Activated CD8-positive, alpha-beta memory T cell treated with anti-CD3 and anti-CD28 coated beads for 1 hour (primary cell): Measurements from ENCODE around the gene RRP8.
A peak's percentile ranks its signal among the peaks of the same experiment; 100 is the strongest.

Source experiments
- DNase-seq, 2 donors: peaks; one replicate each; pipeline ENCODE4 v3.0.0-alpha.2; 2020; ENCODE audit warnings: low read depth in 1 of 2; ENCODE audit errors: extremely low read depth in 1 of 2

The RRP8 gene

DNA sequence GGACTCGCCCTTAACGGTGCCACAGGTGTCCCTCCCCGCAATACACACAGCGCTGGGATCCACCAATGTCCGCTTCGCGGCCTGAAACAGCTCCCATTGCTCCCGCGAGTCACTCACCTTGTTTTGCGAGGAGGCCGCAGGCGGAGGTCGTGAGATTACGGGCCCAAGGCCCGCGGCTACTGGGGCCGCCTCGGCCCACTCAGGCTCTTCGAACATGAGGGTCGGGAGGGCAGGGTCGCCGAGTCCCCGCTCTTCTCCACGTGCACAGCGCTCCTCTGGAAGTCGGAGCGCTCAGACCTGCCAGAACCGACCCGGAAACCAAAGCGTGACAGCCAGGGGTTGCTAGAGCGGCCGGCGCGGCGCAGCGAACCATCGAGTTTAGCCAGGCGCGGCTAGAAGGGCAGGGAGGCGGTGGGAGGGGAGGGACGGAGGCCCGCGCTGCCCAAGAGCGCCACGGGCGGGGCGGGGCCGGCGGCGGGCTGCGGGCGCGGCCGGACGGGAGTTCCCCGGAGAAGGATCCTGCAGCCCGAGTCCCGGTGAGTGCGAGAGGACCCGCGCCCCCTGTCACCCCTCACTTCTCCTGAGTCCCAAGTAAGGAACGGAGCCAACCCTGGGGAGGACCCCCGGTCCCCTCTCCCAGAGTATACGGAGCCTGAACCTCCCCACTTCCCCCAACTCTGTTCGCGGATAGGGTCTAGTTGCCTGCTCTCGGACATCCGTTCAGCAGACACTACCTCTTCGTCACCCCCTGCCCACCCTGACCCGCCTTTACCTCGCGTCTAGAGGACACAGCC, at the start of gene RRP8, which contains the start of gene ILK:
RRP8 (minus strand) TSS at position 330 of the 794 bp plus-strand sequence; CDS start at position 216, 114 bp downstream.
ILK (plus strand) TSS at position 488 of the 794 bp plus-strand sequence. CDS start 498 bp downstream, outside the sequence.
- DNase-seq: peak; percentile 71 to 74

DNA sequence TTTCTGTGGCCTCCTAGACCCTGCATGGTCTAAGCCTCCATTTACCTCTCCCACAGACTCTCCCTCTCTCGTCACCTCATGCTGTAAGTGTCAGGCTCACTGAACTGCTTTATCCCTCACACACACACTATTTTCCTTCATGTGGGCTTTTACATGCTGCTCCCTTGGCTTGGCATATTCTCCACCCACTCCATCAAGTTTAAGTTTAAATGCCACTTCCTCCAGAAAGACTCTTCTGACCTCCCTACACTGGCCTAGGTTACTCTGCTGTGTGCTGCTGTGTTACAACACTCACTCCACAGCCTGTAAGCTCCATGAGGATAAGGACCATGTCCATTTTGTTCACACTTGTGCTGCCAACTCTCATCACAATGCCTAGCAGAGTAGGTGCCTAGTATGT, 49.7 kb upstream of the RRP8 start:
- no peak for DNase-seq

DNA sequence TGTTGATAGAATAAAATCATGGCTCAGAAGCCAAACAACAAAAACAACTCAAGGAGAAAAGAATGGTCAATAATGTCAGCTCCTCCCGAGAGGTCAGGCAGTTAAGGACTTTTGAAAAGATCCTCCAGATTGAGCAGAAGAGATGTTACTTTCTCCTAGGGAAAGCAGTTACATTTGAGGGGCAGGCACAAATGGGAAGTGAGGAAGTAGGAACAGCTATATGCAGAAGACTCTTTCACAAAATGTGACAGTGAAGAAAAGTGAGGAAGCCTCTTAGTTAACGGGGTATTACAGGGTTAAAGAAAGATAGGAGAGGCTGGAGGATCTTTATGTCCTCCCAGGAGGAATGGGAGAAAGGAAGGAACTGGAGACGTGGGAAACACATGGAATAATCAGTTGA, 48.8 kb upstream of the RRP8 start:
- DNase-seq: no peak

DNA sequence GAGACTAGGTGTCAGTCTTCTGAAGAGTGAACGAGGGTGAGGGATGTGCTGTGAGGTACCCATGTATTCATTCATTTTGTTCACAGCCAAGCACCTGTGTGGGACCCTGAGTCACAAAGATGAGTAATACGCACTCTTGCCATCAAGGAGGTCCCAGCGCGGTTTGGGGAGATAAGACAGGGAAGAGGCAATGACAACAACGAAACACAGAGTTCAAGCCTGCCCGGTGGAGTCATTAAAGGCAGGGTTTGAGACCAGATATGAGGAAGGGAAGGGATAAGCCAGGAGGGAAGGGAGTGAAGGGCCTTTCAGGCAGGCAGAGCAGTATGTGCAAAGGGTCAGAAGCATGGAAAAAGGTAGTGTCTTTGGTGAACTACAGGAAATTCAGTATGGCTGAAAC, 47.6 kb upstream of the RRP8 start:
- DNase-seq: no peak

DNA sequence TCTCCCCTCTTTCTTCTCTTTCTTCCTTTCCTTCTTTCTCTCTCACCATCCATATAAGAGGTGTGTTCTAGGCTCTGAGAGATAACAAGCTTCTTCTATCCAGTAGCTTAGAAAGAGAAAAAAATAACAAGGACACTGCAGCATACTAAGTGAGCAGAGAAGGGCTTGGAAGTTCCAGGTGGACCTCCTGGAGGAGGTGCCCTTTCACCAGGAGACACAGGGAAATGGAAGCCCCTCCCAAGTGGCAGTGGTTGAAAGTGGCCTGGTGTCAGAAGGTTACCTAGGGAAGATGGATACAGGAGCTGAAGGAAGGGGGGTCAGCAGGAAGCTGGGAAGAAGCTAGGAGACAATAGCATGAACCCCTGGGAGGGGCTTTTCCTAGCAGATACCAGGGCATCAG, 46.7 kb upstream of the RRP8 start:
- no peak for DNase-seq

DNA sequence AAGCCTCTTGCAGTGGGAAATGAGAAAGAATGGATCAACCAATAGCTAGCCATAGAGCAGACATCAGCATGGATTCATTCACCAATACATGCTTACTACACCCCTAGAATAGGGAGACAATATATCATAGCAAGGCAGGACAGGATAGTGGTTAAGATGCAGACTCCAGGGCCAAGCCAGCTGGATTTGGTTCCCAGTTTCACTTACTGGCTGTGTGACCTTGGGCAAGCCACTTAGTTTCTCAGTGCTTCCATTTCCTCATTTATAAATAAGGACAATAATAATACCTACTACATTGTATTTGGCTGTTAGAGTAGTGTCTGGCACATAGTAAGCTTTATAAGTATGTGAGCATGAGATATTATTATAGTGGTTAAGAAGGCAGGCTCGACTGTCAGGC, 45.1 kb upstream of the RRP8 start:
- DNase-seq: no peak

DNA sequence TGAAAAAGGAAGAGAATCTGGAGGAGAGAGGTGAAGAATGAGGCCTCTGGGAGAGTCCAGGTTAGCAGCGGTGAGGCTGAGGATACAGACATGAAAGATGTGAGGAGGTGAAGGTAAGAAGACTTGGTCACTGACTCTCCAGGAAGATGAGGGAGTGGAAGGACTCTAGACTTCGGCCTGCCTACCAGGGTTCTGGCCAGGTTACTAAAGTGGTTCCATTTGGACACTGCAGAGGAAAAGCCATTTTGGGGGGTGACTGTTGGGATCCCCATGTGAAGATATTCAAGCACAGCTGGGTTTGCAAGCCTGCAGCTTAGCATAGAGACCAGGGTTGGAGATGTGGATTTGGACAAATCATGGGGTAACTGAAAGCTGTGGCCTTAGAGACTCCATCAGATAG, 44.4 kb upstream of the RRP8 start:
- no peak for DNase-seq

DNA sequence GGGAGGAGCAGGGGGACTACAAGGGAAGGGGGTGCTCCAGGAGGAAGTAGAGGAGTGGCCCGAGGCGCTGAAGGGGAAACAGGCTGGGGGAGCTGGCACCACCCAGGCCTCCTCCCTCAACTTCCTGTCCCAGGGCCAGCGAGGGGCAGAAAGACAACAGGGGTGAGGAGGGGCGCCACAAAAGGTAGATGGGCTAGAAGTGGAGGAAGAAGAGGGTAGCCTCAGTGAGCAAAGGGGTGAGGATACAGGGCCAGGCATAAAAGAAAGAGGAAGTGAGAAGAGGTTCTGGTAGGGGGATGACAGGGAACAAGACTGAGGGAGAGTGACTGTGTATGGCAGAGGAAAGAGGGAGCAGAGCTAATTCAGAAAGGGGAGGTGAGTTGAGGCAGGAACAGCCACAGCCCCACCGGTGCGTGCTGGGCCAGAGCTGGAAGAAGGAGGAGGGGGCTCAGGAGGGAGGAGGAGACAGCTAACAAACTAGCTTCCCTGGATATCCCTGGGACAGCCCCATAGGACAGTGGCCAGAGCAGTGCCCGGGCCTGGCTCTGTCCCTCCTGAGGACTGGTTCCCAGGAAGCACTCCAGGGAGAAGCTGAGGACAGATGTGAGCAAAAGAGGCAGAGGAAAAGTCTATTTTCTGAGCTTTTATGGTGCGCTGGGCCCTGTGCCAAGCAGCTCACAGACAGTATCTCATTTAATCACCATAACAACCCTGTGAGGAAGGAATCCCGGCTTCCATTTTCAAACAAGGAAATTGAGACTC, 43.7 kb upstream of the RRP8 start:
- DNase-seq: no peak

DNA sequence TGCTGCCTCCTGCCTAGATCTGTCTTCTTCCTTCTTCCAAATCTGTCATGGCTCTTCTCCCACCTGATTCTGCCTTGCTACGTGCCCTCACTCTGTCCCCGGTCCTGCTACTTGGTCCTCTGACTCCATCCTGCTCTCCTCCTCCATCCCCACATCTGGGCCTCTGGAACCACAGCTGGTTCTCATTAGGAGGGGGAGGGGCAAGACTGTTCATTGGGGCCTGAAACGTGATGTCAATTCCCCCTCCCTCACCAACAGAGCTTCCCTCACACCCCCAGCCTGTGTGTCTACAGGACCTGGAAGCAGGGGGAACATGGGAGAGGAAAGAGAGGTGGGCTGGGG, 43.1 kb upstream of the RRP8 start:
- no peak for DNase-seq

DNA sequence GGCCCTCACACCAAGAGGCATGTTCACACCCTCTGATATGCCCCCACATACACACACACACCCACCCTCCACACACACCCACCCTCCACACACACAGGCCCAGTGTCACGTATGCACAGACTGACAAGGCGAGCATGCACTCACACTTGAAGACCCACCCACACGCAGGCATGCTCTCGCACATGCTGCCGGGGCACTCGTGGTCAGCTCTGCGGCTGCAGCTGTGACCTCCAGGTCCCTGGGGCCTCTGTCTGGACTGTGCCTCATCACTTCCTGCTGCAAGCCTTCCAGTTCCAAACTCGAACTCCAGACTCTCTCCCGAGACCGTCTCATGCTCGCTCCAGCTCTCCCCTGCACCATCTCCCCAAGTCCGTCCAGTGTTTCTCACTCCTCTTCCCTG, 42.7 kb upstream of the RRP8 start:
- no peak for DNase-seq

DNA sequence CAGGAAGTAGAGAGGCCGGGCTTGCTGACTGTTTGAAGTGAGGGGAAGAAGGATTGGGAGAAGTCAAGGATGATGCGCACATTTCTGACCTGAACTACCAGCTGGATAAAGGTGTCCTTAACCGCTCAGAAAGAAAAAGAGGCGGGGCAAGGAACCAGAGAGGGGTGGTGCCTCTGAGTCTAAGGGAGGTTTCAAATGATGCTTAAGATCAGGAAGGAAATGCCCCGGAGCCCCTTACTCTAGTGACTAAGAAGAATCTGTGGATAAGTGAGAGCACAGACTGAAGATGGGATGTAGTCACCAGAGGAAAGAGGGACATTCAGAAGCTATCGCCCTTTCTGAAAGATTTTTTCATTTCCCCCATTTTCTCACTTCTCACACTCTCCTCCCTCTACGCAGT, 39.5 kb upstream of the RRP8 start:
- DNase-seq: no peak

DNA sequence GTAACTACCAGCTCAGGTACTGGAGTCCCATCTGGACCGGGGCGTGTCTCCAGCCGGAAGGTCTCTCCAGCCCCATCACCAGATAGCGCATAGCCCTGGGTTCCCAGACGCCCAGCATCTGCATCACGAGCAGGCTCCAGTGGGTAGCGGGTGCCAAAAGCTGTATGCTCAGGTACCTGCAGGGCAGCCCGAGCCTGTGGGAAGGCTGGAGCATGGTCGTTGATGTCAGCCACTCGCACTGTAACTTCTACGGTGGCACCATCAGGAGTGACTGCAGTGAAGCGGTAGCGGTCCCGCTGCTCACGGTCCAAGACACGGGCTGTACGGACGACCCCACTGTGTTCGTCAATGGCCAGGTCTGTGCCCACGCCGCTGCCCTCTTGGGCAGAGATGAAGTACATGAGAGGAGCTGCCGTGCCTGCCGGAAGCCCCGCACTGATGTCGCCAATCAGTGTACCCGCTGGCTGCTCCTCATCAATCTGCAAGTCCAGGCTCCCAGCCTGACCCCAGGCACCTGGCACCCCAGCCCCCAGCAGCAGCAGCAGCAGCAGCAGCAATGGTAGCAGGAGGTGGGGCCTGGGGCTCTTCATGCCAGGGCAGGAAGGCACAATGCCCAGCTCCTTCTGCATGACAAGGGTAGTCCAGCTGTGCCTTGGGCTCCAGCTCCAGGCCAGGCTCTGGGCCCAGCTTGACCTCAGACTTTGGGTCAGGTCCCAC, 37.7 kb upstream of the RRP8 start:
- no peak for DNase-seq

DNA sequence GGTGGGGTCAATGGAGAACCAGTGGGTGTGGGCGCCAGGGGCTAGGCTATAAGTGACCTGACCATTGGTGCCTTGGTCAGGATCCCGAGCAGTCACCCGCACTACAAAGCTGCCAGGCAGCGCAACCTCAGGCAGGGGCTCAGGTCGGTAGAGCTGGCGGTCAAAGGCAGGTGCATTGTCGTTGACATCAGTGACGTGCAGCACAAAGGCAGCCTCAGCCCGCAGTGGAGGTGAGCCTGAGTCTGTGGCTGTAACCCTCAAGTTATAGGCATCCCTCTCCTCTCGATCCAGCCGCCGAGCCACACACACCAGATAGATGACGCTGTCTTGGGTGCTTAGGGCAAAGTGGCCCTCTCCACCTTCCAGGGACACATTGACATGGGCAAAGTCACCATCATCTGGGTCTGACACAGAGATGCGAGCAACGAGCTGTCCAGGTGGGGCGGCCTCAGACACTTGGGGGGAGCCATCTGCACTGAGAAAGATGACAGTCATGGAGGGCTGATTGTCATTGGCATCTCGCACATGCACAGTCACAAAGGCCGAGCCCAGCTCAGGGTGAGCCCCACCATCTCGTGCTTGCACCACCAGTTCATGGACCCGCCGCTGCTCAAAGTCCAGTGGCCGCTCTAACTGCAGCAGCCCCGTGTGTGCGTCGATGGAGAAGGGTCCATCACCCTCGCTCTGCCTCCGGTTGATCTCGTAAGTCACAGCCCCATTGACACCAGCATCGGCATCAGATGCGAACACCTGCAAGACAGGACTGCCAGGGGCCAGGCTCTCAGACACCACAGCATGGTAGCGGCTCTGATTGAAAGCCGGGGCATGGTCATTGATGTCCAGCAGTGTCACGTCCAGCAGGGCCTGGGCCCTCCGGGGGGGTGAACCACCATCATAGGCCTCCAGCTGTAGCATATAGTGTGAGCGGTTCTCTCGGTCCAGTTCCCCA, 36.9 kb upstream of the RRP8 start:
- no peak for DNase-seq

DNA sequence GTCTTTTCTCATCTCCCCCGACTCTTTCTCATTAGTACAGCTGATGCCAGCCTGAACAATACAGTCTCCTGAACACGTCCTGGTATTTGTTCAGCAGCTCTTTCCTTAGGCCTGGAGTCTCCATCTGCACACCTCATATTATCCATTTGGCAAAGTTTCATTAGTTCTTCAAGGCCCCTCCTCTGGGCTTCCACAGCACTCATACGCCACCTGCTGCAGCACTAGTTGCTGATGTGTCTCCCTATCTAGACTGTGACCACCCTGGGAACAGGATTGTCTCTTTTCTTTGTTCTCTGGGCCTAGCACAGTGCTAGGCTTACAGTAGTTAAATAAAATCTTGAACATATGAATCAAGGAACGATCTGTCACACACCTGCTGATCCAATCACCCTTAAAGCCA, 35.0 kb upstream of the RRP8 start:
- DNase-seq: no peak

DNA sequence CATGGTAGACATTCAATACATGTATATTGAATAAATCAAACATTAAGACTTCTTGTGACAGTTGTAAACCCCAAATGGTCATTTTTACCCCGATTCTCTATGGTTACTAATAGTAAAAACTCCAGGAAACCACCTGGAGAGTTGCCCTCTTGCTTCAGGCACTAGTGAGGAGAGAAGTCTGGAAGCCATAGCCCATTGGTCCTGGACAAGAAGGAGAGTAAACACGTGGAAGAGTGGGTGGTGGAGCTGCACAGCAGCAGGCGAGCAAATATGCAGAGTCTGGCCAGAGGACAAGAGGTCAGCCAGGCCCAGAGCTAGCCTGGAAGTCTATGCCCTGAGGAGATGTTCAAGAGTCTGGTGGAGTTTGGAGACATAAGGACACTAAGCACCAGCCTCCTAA, 34.5 kb upstream of the RRP8 start:
- no peak for DNase-seq

DNA sequence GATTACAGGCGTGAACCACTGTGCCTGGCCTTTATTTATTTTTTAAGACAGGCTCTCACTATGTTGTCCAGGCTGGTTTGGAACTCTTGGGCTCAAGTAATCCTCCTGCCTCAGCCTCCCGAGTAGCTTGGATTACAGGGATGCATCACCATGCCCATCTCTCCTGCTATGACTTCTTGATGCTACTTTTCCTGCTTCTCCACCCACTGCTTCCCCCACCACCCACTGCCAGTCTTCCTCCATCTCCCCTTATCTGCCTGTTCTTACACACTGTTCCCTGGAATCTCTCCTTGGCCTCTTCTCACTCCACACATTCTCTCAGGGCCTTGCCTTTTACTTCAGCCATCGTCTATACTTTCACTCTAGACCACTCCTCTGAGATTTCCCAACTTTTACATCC, 33.1 kb upstream of the RRP8 start:
- no peak for DNase-seq

DNA sequence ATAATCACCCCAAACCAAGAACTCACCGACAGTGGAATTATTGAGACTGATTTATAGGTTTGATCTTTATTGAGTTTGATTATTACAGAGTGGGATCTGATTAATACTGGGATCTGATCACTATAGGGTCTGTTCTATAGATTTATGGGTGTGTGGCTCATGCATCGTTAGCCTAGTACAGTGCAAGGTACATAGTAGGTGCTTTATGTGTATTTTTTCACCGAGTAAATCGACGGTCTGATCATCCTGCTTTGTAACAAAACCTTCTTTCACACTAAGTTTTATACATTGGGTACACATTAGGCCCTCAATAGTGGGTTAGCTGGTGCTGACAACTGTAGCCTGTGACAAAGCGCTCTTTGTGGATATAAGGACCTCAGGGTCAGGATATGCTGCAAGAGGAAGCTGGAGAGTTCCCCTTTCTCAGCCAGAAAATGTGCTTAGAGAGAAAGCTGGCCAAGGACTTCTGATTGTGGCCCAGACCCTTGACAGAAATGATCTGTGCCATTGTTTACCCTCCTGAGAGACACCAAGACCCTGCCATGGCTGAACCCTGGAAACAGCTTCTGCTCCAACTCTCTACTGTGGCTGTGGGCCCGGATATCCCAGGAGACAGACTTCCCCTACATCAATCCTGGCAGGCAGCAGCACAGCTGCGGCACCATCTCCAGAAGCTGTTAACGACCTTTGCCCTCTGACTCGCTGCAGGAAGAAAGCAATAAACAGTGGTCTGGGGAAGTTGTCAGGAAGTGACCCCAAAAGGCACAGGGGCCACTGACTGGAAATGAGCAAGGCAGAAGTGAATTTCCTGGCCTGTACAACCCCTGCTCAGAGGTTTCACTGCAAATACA, 31.9 kb upstream of the RRP8 start:
- no peak for DNase-seq

DNA sequence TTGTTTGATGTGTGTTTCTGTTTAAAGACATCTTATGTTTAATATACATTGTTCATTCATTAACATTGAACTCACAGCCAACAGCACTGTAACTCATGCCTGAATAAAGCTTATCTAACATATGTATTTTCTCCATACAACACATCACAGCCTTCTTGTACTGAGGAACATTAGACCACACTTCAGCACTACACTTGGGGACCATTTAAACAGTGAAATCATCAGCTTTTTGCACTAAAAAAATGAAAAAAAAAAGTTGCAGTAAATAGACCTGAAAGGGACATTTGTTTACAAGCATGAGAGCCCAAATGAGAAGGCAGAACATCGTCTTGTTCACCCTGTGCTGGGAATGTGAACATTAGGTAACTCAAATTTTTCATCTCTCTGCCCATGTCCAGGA, 31.1 kb upstream of the RRP8 start:
- DNase-seq: no peak
